K562 (cell line): ENCODE measurements around the gene SLC25A36.

Experiments
- BRF1 ChIP-seq: IDR thresholded peaks from 3 replicates; pipeline ENCODE4 v1.6.1; 2011; ENCODE audit warnings: borderline replicate concordance, mild to moderate bottlenecking; ENCODE audit not compliant: insufficient read length; ENCODE audit errors: extremely low read depth
- EZH2 ChIP-seq: IDR thresholded peaks from 2 replicates; pipeline ENCODE4 v1.6.1; 2012; ENCODE audit warnings: low read depth, mild to moderate bottlenecking, inconsistent platforms, low read length, borderline replicate concordance
- HSF4 ChIP-seq: fragments of 250-450 bp; sonication (Bioruptor Pico); IDR thresholded peaks from 2 replicates; pipeline ENCODE4 v2.1.2; 2022; ENCODE audit warnings: mild to moderate bottlenecking, moderate library complexity, borderline replicate concordance
- JUNB ChIP-seq: fragments of 450-650 bp; formaldehyde crosslinking; conservative IDR thresholded peaks from 2 replicates; pipeline ENCODE4 v1.4.0; 2020; ENCODE audit warnings: mild to moderate bottlenecking
- KDM4B ChIP-seq, 2 experiments: fragments of 450-650 bp in 1 of 2; sonication (generic) in 1 of 2; IDR thresholded peaks; 2 replicates each; pipeline ENCODE4 v1.6.1; 2016 to 2017; ENCODE audit warnings: borderline replicate concordance in 2 of 2, antibody characterized with exemption in 1 of 2, low read depth in 1 of 2, mild to moderate bottlenecking in 1 of 2
- POLR2A ChIP-seq: fragments of 450-650 bp; conservative IDR thresholded peaks from 2 replicates; pipeline ENCODE4 v1.6.1; 2016
- REST ChIP-seq, 2 experiments: fragments of 450-650 bp; formaldehyde crosslinking in 1 of 2; IDR thresholded peaks; 2 replicates each; pipeline versions ENCODE4 v1.4.0 to v1.6.1; 2014 to 2020; ENCODE audit warnings: mild to moderate bottlenecking in 2 of 2, borderline replicate concordance in 1 of 2, low read depth in 1 of 2
- SLC30A9 ChIP-seq: fragments of 250-450 bp; sonication (Bioruptor Pico); IDR thresholded peaks from 2 replicates; pipeline ENCODE4 v1.8.0; 2022; ENCODE audit warnings: mild to moderate bottlenecking, moderate library complexity
- SOX6 ChIP-seq: fragments of 450-650 bp; IDR thresholded peaks from 2 replicates; pipeline ENCODE4 v1.6.1; 2014; ENCODE audit warnings: mild to moderate bottlenecking
- SP1 ChIP-seq: sonication (generic); formaldehyde crosslinking; IDR thresholded peaks from 2 replicates; pipeline ENCODE4 v1.8.1; 2022; ENCODE audit warnings: mild to moderate bottlenecking, missing genetic modification reagents
- TRIM24 ChIP-seq, 2 experiments: fragments of 450-650 bp; IDR thresholded peaks; 2 replicates each; pipeline ENCODE4 v1.6.1; 2016
- YY1 ChIP-seq, 3 experiments: IDR thresholded peaks; 2 replicates each; pipeline ENCODE4 v1.6.1; 2011; ENCODE audit warnings: low read length in 2 of 3, mild to moderate bottlenecking in 2 of 3, moderate library complexity in 2 of 3, borderline replicate concordance in 1 of 3, control low read depth in 1 of 3, low read depth in 1 of 3; ENCODE audit not compliant: insufficient read depth in 3 of 3, insufficient replicate concordance in 2 of 3, control insufficient read depth in 1 of 3, insufficient read length in 1 of 3; ENCODE audit errors: extremely low read depth in 1 of 3
- ZNF589 ChIP-seq: fragments of 200-800 bp; sonication (Bioruptor generic); IDR thresholded peaks from 2 replicates; pipeline ENCODE4 v1.6.1; 2016; ENCODE audit warnings: low read depth, missing genetic modification characterization, missing compliant biosample characterization
- TF ChIP-seq, protein P1 (sequence below), 3 experiments: IDR thresholded peaks in 2 of 3; conservative IDR thresholded peaks in 1 of 3; 2 replicates each; pipeline ENCODE4 v1.5.1; 2011 to 2012; ENCODE audit warnings: low read length in 3 of 3, mild to moderate bottlenecking in 3 of 3, control low read depth in 2 of 3, improper control_type of control experiment in 1 of 3, inconsistent platforms in 1 of 3, low read depth in 1 of 3, mixed read lengths in 1 of 3, moderate library complexity in 1 of 3; ENCODE audit not compliant: insufficient read depth in 2 of 3

DNA sequence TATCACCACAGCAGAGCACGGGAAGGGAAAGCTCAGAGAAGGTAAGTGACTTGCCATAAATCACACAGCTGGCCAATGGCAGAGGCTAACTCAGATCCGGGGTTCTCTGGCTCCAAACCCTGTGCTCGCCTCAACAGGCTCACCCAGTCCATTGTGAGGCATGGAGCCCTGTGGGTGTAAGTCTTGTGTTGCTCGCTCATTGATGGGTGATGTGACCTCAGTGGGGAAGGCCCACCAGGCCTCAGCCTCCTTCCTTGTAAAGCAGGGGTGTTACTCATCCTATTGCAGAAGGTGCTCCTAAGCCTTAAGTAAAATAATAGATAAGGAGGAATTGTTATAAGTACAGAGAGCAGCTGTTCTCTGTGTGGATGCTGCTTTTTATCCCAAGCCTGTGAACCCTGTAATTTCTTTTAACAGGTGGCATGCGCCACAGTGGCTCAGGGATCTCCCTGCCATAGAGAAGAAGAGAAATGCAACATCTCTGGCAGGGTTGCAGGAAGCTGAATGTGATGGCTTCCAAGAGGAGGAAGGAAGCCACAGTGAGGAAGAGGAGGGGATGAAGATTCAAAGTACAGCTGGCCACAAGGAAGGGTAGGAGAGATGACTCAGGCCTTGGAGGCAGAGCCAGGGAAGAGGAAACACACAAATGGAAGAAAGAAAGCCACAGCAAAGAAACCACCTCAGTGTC, 78.7 kb downstream of the SLC25A36 start:
- no peak for TF ChIP-seq EZH2
- TF ChIP-seq, protein P1, sequence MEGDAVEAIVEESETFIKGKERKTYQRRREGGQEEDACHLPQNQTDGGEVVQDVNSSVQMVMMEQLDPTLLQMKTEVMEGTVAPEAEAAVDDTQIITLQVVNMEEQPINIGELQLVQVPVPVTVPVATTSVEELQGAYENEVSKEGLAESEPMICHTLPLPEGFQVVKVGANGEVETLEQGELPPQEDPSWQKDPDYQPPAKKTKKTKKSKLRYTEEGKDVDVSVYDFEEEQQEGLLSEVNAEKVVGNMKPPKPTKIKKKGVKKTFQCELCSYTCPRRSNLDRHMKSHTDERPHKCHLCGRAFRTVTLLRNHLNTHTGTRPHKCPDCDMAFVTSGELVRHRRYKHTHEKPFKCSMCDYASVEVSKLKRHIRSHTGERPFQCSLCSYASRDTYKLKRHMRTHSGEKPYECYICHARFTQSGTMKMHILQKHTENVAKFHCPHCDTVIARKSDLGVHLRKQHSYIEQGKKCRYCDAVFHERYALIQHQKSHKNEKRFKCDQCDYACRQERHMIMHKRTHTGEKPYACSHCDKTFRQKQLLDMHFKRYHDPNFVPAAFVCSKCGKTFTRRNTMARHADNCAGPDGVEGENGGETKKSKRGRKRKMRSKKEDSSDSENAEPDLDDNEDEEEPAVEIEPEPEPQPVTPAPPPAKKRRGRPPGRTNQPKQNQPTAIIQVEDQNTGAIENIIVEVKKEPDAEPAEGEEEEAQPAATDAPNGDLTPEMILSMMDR (IDR thresholded peaks at IDR 0.05 in 2 of 3, conservative IDR thresholded peaks at IDR 0.05 in 1 of 3; ENCODE audit: insufficient read depth in 2 of 3, low read depth in 1 of 3, low read length in 3 of 3) = no peak
- no peak for TF ChIP-seq SLC30A9 (CRISPR knock-in tag)
- no peak for TF ChIP-seq ZNF589 (CRISPR knock-in tag)
- no peak for TF ChIP-seq TRIM24 (IDR thresholded peaks at IDR 0.05)
- TF ChIP-seq JUNB (CRISPR knock-in tag) = no peak
- TF ChIP-seq YY1 (IDR thresholded peaks at IDR 0.05; ENCODE audit: borderline replicate concordance in 1 of 3, control insufficient read depth in 1 of 3, extremely low read depth in 1 of 3, insufficient read depth in 3 of 3, insufficient read length in 1 of 3, insufficient replicate concordance in 2 of 3, low read depth in 1 of 3, low read length in 2 of 3) = no peak
- TF ChIP-seq SP1 (CRISPR knock-in tag) = no peak
- no peak for TF ChIP-seq HSF4
- no peak for TF ChIP-seq SOX6
- no peak for TF ChIP-seq BRF1
- no peak for TF ChIP-seq REST (IDR thresholded peaks at IDR 0.05; ENCODE audit: borderline replicate concordance)
- no peak for TF ChIP-seq REST (CRISPR knock-in tag; IDR thresholded peaks at IDR 0.05; ENCODE audit: low read depth)
- TF ChIP-seq POLR2A = no peak
- TF ChIP-seq KDM4B (IDR thresholded peaks at IDR 0.05; ENCODE audit: borderline replicate concordance in 2 of 2, low read depth in 1 of 2) = no peak
